GM19463 (cell line): ENCODE results near the gene CD2.
"Not testable (repeated sequence)": the region's sequence is repeated elsewhere in the genome, so short reads cannot be mapped to it uniquely, and the experiment has no call there.

Experiments used
- ATAC-seq: cut with Tn5 transposase; IDR thresholded peaks from one replicate; pipeline ENCODE4 v1.9.1; 2021; ENCODE audit warnings: mild to moderate bottlenecking, moderate library complexity; ENCODE audit not compliant: unreplicated experiment

Gene CD2

DNA sequence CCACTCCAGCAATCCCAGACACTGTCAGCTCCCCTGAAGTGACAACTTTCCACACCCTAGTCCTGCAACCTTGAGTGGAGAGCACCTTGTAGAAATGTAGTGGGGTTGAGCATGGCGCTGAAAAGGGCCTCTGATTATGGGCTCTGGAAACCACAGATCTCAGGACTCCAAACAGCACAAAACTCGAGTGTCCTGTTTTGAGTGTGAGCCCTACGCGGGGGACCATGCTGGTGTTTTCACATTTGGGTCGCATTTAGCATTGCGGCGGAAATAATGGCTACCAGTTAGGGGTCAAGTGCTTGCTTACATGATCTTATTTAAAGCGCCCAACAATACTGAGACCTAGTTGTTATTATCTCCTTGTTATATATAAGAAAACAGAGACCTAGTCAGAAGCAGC lies 1.9 kb downstream of the CD2 start:
- not testable (repeated sequence) for ATAC-seq

GRCh38 chr1:116758456-116758815 lies 4.2 kb downstream of the CD2 start:
- ATAC-seq: not testable (repeated sequence)

DNA sequence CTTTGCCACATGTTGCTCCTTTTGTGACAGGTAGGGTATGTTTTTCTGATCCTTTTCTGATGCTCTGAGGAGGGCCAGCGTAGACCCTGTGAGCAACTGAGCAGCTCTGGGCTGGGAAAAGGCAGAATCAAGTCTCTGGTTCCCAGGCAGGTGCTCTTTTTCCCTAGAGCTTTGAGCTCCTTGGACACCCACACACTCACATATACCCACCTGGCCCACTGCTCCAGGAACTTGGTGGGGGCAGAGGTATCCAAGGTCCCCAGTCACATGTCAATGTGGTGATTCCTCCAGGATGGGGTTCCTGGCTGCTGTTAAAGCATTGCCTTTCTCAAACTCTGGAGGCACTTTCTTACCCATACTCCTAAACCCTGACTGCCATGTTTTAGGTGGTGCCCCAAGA lies 5.4 kb downstream of the CD2 start:
- ATAC-seq: no peak

GRCh38 chr1:116760487-116760886 lies 6.3 kb downstream of the CD2 start:
- no peak for ATAC-seq

DNA sequence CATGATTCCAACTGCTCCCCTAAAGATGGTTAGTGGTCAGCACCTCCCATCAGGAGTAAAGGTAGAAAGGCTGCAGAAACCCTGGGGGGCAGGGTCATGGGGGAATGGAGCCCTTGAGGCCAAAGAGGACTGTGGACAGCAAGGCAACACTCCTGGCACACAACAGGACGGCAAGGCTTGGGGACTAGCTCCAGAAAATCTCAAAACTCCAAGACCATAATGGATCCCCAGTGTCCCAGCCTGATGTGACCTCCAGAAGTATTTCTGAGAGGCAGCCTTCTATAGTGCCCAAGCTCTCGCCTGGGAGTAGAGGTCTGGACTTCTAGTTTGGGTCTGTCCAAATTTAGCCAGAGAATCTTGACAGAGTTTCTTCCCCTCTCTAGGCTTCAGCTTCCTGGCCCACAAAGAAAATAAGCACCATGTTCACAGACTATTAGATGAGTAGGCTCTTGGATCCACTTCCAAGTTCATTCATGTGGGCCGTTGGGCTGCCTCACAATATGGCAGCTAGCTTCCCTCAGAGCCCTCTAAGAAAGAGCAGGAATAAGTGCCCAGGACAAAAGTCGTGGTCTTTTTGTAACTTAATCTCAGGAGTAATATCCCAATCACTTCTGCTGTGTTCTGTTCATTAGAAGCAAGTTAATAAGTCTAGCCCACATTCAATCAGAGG lies 6.9 kb downstream of the CD2 start:
- ATAC-seq: no peak

GRCh38 chr1:116762281-116762680 lies 8.1 kb downstream of the CD2 start:
- ATAC-seq: no peak

GRCh38 chr1:116762781-116763115 lies 8.5 kb downstream of the CD2 start:
- no peak for ATAC-seq

DNA sequence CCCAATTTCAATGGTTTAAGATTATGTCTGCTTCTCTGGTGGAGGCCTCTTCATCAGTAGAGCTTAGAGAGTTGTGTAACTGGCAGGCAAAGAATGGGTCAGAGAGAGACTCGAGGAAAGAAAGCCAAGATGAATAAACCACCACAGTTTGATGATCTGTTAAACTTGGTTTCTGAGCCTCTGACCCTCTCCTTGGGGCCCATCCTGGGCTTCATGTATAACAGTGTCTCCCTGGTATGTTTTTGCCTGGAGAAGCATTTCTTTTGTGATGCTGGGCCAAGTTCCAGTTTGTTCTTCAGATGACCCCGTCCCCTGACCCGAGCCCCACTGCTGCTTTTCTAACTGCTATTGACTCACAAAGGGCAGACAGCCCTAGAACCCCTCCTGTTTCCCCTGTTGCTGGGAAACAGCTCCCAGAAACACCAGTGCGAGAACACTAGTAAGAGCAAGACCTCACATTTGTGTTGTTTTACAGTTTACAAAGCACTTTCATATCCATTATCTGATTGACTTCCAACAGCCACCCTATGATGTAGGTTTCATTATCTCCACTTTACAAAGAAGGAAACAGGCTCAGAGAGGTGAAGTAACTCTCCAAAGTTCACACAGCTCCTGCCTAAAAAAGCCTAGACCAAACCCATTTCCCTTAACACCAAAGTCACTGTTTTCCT lies 9.0 kb downstream of the CD2 start:
- ATAC-seq: no peak

- ATAC-seq: no peak
Measured at GRCh38 chr1:116763787-116764465, 9.7 kb downstream of the CD2 start.

DNA sequence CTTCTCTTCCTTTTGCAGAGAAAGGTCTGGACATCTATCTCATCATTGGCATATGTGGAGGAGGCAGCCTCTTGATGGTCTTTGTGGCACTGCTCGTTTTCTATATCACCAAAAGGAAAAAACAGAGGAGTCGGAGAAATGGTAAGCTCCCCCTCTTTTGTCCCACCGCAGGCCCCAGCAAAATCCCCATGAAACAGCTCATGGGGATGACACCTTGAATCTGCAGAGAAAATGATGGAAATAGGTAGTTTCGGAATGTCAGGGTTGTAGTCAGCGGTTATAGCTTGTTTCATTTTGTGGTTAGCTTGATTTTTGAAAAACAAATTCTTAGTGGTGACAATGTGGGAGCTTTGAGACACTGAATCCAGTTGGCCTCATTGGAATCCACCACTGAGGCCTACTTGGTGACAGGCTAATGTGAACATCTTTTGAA lies 10.3 kb downstream of the CD2 start:
- ATAC-seq: no peak

DNA sequence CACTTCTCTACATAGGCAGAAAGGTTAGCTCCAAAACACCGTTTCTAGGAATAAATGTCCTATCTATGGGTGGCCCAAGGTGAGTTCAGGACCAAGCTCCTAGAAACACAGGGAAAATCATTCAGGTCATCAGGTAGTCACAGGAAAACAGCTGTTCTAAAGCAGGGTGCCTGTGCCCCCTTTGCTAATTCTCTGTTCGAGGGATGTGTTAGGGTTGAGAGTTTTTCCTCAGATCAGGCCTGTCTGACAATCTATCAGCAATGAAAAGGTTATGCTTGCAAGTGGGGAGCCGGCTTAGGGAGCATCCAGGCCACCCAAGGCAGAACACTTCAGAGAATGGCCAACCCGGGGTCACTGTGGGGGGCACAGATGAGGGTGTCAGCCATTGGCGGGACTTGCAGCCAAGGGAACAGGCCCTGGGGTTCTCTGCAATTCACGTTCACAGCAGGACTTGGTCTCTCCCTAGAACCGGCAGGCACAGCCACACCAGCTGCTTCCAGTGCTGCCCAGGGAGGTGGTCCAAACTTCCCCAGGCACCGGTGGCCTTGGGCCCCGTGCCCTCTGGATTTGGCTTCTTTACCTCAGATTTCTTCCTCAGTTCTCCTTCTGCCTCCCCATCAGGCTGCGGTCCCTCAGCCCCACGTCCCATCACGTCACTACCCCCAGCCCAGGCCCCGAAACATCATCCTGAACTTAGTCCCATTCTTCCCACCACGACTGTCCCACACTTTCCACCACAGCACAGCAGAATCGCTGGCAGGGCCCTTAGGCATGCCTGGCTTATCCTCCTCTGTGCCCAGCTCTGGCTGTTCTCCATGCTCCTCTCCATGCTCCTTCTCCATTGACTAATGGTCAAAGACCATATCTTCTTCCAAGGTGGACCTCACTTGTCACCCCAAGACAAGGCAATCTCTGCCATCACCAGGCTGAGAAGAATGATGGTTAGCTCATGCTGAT lies 11.0 kb downstream of the CD2 start:
- ATAC-seq: no peak

DNA sequence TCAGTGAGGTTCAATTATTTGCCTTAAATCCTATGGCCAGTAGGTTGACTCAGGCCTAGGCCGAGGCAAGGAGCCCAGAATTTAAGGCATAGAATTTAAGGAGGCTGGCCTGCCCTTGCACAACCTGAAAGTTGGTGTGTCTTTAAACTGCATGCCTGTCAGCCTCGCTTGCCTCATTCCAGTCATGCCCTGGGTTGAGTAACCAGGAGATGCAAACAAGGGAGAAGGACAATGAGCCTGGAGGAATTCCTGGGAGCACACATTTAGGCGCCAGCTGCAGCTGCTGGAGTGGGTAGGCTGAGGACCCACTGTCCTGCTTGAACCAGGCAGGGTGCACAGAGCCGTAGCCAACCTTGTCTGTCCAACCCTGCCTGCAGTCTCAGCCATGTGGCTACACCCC lies 11.7 kb downstream of the CD2 start:
- ATAC-seq: no peak

GRCh38 chr1:116766616-116767469 lies 12.6 kb downstream of the CD2 start:
- ATAC-seq: no peak

GRCh38 chr1:116767782-116768382 lies 13.7 kb downstream of the CD2 start:
- no peak for ATAC-seq

GRCh38 chr1:116768416-116769103 lies 14.3 kb downstream of the CD2 start:
- ATAC-seq: no peak

- ATAC-seq: peak; percentile 37
Measured at GRCh38 chr1:116769104-116769452, 14.8 kb downstream of the CD2 start.

DNA sequence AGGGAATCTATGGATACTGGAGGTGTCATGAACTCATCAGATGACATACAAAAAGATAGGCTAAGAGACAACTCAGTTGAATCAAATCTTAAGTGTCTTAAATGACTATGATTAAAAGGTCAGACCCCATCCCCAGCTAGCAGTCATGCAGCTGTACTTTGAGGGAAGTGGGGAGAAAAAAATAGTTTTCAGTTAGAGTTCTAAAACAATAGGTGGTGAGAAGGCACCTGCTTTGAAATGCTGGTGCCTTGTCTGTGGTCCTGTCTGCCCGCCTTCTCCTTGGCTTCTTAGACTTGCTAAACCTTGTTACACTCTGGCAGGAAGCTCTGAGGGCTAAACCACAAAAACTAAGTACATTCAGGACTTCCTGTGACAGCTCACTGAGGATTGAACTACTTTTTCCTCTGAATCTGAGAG lies 15.3 kb downstream of the CD2 start:
- ATAC-seq: peak; percentile 71

- ATAC-seq: no peak
Measured at GRCh38 chr1:116769994-116770393, 15.8 kb downstream of the CD2 start.

GRCh38 chr1:116770625-116771024 lies 16.4 kb downstream of the CD2 start:
- ATAC-seq: no peak
